Adrenal gland (tissue), 12 donors: ENCODE data around the gene FAM110D. TPM values are rescaled to one million over a fixed set of nuclear protein-coding genes. Genes with fewer than 3 reads are reported as not detected.

Experiments
- DNase-seq, 7 donors: peaks; one replicate each; pipeline ENCODE4 v3.0.0-alpha.2; 2019 to 2020
- H3K27ac ChIP-seq, 5 donors: fragments of 200-600 bp; sonication (generic) in 4 of 5; 1 replicate in 3 of 5; 2 replicates in 2 of 5; pipeline versions ENCODE4 v1.5.1 to v1.8.0; 2016 to 2020; ENCODE audit warnings: mild to moderate bottlenecking in 1 of 5
- H3K27me3 ChIP-seq: fragments of 200-600 bp; 2 replicates; pipeline ENCODE4 v1.8.0; 2021
- H3K36me3 ChIP-seq, 2 donors: fragments of 200-600 bp; replicated peaks in 1 of 2; 1 replicate in 1 of 2; 2 replicates in 1 of 2; pipeline versions ENCODE4 v1.5.1 to v1.8.0; 2018 to 2022
- H3K4me1 ChIP-seq, 2 donors: fragments of 200-600 bp; replicated peaks in 1 of 2; 1 replicate in 1 of 2; 2 replicates in 1 of 2; pipeline versions ENCODE4 v1.5.1 to v1.8.0; 2018 to 2021
- H3K4me3 ChIP-seq, 4 donors: fragments of 200-600 bp; sonication (generic) in 3 of 4; one replicate each; pipeline ENCODE4 v1.5.1; 2016 to 2018
- H3K9me3 ChIP-seq, 3 donors: fragments of 200-600 bp; sonication (generic) in 1 of 3; replicated peaks in 1 of 3; 1 replicate in 2 of 3; 2 replicates in 1 of 3; pipeline versions ENCODE4 v1.5.1 to v1.8.0; 2016 to 2021
- CTCF ChIP-seq, 6 experiments: fragments of 450-650 bp in 4 of 6; fragments of 200-600 bp in 2 of 6; sonication (generic) in 1 of 6; IDR thresholded peaks; 1 replicate in 5 of 6; 2 replicates in 1 of 6; pipeline versions ENCODE4 v1.5.1 to v1.8.0; 2016 to 2021; ENCODE audit warnings: antibody characterized with exemption in 6 of 6, mild to moderate bottlenecking in 2 of 6, moderate library complexity in 1 of 6
- POLR2A ChIP-seq, 2 donors: fragments of 450-650 bp; IDR thresholded peaks; one replicate each; pipeline ENCODE4 v1.6.1; 2017; ENCODE audit warnings: antibody characterized with exemption in 2 of 2, mild to moderate bottlenecking in 2 of 2, moderate library complexity in 1 of 2
- WGBS, 4 donors: extraction: QIAGEN DNeasy Blood & Tissue Kit in 2 of 4; methylation state at CpG; one replicate each; pipeline versions ENCODE4 v1.1.5 to v1.1.7; 2013 to 2017; 5-methylcytosine and 5-hydroxymethylcytosine counted together
- intact Hi-C, 2 donors: fragments of 100-400 bp; cut with DNase I; formaldehyde crosslinking; loops; one replicate each; pipeline versions ENCODE4 v1.14.1 to v1.15.0; 2022 to 2023
- polyA plus RNA-seq, 3 donors: library from polyadenylated mRNA; stranded (reverse); fragments of 200-250 nt in 2 of 3; fragments of 350-450 nt in 1 of 3; fragmentation: Illumina TruSeq in 1 of 3; extraction: RNeasy Lipid Tissue Mini Kit (QIAGEN cat#74804) in 1 of 3; gene quantifications; one replicate each; pipeline ENCODE4 v1.2.3, GENCODE V29; 2013 to 2014
- total RNA-seq, 9 donors: library from RNA; depleted of rRNA in 4 of 9; stranded (reverse); fragments of >200 nt in 4 of 9; fragments of 120-200 nt in 1 of 9; fragmentation: NEBNext Ultra II Directional in 1 of 9; extraction: Animal tissue kit (Norgen Biotek cat#: 25700) in 1 of 9; gene quantifications; one replicate each; pipeline versions ENCODE4 v1.1.0 to v1.2.4, GENCODE V29; 2013 to 2023
- donor health status: healthy with polysubstance abuse.
- donor health status: Bipolar disorder and iron deficiency.
- donor health status: DM: yes; HTN: yes; CAD: no.
- donor health status: DM: no; HTN: no; CAD: no.
- donor health status: DM: no; HTN: no; CAD: no.
- donor health status: DM: yes; HTN: yes; CAD: no.

FAM110D gene
- total and polyA plus RNA-seq, 12 donors: 0.46 to 6.2 (median 2.2) TPM

- Histone ChIP-seq H3K9me3 (no peaks in the 10 kb centered on the region), H3K27ac (no peak overlapping the region), H3K27me3 (no peaks in the 10 kb centered on the region), H3K36me3 (no peaks in the 10 kb centered on the region), H3K4me1 (no peaks in the 10 kb centered on the region), H3K4me3 (no peak overlapping the region)
- TF ChIP-seq CTCF (IDR thresholded peaks at IDR 0.05) (no peak), POLR2A (IDR thresholded peaks at IDR 0.05) (no peak)
- WGBS, 4 donors: 85 to 93% (median 88%) methylated on average over 6 of the region's 6 CpGs
- intact Hi-C loops: no loop called here
- no peak for DNase-seq
Observed at GRCh38 chr1:26187882-26188281, 29.0 kb downstream of the FAM110D start.

- TF ChIP-seq CTCF (IDR thresholded peaks at IDR 0.05) (no peak), POLR2A (IDR thresholded peaks at IDR 0.05) (no peak)
- intact Hi-C loops: no loop called here
Observed at GRCh38 chr1:26188477-26188876, 29.6 kb downstream of the FAM110D start.

GRCh38 chr1:26189331-26189730 lies 30.5 kb downstream of the FAM110D start:
- TF ChIP-seq CTCF (IDR thresholded peaks at IDR 0.05): no peak
- Histone ChIP-seq H3K36me3 (no peaks in the 10 kb centered on the region), H3K27ac (no peak overlapping the region), H3K4me1 (no peaks in the 10 kb centered on the region), H3K27me3 (no peaks in the 10 kb centered on the region), H3K4me3 (no peak overlapping the region), H3K9me3 (no peaks in the 10 kb centered on the region)
- 72 to 83% (median 80%) methylated on average over 4 to 6 of the region's 6 CpGs for WGBS, 4 donors
- intact Hi-C loops: no loop called here
- no peak for DNase-seq

More at GRCh38 chr1:26188477-26188876, 29.6 kb downstream of the FAM110D start:
- no peak overlapping the region for H3K4me3 ChIP-seq
- H3K27ac ChIP-seq: no peak overlapping the region
- WGBS, 4 donors: 86 to 94% (median 90%) methylated on average over 5 to 8 of the region's 8 CpGs
- DNase-seq: no peak
- H3K4me1 ChIP-seq: no peaks in the 10 kb centered on the region
- no peaks in the 10 kb centered on the region for H3K36me3 ChIP-seq
- no peaks in the 10 kb centered on the region for H3K9me3 ChIP-seq
- H3K27me3 ChIP-seq: no peaks in the 10 kb centered on the region

GRCh38 chr1:26189751-26190275 lies 30.9 kb downstream of the FAM110D start:
- TF ChIP-seq CTCF (IDR thresholded peaks at IDR 0.05) (no peak), POLR2A (IDR thresholded peaks at IDR 0.05) (no peak)
- H3K9me3 ChIP-seq: no peaks in the 10 kb centered on the region
- no peaks in the 10 kb centered on the region for H3K4me1 ChIP-seq
- intact Hi-C loops: no loop called here
- no peak overlapping the region for H3K27ac ChIP-seq
- no peak overlapping the region for H3K4me3 ChIP-seq
- H3K36me3 ChIP-seq: no peaks in the 10 kb centered on the region
- WGBS, 4 donors: 80 to 90% (median 85%) methylated on average over 5 to 7 of the region's 7 CpGs
- DNase-seq: no peak
- no peaks in the 10 kb centered on the region for H3K27me3 ChIP-seq
